Fibroblast of skin of abdomen (primary cell): ENCODE data around the gene RPUSD1. TPM values are rescaled to one million over a fixed set of nuclear protein-coding genes. Genes with fewer than 3 reads are reported as not detected.
"Not testable (repeated sequence)": the region's sequence is repeated elsewhere in the genome, so short reads cannot be mapped to it uniquely, and the experiment has no call there.

Source experiments
- DNase-seq: peaks from one replicate; pipeline ENCODE4 v3.0.0-alpha.2; 2013
- polyA plus RNA-seq, 2 experiments: library from polyadenylated mRNA; unstranded; fragments of 120-200 nt; gene quantifications; one replicate each; pipeline ENCODE4 v1.2.1, GENCODE V29; 2013; ENCODE audit not compliant: insufficient read length in 2 of 2

The RPUSD1 gene, protein sequence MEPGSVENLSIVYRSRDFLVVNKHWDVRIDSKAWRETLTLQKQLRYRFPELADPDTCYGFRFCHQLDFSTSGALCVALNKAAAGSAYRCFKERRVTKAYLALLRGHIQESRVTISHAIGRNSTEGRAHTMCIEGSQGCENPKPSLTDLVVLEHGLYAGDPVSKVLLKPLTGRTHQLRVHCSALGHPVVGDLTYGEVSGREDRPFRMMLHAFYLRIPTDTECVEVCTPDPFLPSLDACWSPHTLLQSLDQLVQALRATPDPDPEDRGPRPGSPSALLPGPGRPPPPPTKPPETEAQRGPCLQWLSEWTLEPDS
- 16.8 TPM for polyA plus RNA-seq (2013, experiment 1 of 2; ENCODE audit: insufficient read length)
- 17.5 TPM for polyA plus RNA-seq (2013, experiment 2 of 2; ENCODE audit: insufficient read length)

- DNase-seq = no peak
Observed at GRCh38 chr16:787978-788398, at the start of gene RPUSD1. Gene RPUSD1 (minus strand): TSS chr16:788381. CDS start chr16:787737, 644 bp downstream.

DNA sequence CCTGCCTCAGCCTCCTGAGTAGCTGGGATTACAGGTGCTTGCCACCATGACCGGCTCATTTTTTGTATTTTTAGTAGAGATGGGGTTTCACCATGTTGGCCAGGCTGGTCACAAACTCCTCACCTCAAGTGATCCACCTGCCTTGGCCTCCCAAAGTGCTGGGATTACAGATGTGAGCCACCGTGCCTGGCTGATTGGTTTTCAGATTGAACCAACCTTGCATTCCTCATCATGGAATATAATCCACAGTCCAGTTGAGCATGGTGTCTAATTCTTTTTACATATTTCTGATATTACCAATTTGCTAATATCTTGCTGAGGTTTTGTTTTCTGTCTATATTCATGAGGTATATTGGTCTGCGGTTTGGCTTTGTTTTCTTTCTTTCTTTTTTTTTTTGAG is 48.6 kb upstream of the RPUSD1 start:
- DNase-seq = not testable (repeated sequence)

GRCh38 chr16:836221-836620 is 48.0 kb upstream of the RPUSD1 start:
- no peak for DNase-seq

- no peak for DNase-seq
Observed at GRCh38 chr16:835373-835772, 47.2 kb upstream of the RPUSD1 start.

DNA sequence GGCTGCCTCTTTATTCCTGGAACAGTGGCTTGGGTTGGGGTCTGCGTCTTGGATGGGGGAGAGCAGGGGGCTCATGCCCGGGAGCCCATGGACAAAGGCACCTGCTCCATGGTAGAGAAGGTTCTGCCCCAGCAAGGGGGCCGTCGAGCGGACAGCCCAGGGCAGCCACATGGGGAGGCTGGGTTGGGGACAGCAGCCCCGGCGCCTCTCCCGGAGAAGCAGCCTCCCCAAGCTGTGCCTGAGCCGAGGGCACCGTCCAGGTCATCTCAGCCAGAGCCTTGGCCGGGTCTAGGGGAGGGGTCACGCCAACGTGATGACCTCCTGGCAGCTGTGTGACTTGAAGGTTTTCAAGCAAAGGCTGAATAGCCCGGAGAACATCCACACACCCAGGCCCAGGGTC is 45.2 kb upstream of the RPUSD1 start:
- DNase-seq = no peak

- DNase-seq = no peak
Observed at GRCh38 chr16:832652-833336, 44.6 kb upstream of the RPUSD1 start.

DNA sequence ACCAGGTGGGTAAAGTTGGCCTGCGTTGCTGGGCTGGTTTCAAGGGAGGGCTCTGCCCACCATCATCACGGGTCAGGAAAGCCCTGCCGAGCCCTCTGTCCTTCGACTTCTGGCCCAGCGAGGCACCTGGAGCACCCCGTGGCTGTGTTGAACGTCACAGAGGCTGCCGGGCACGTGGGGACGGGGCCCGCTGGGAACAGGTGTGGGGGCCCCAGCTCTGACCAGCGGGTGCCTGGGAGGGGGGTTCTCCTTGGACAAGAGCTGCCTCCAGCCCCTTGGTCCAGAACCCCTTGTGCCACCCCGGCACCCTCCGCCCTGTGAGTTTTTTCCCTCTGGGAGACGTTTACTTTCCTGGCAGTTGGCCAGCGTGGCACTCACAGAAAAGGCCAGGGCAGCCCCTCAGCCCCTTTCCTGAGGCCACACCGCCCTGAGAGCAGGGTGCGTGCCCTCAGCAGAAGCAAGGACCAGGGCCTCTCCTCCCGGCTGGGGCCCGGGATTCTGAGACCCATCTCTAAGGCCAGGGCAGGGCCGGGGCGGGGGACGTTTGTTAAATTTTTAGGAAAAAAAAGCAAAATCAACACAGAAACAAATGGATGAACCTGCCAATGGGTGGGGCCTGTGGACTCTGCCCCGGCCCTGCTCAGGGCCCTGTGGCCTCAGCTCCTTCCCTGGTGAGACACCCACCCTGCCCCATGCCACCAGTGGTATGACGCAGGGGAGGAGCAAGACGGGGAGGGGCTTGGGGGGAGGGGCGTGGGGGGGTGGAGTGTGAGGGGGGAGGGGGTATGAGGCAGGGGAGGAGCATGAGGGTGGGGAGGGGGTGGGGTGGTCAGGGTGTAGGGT is 43.6 kb upstream of the RPUSD1 start:
- DNase-seq = no peak

GRCh38 chr16:830871-831570 is 42.8 kb upstream of the RPUSD1 start:
- no peak for DNase-seq

GRCh38 chr16:830107-830870 is 42.1 kb upstream of the RPUSD1 start:
- DNase-seq = no peak

DNA sequence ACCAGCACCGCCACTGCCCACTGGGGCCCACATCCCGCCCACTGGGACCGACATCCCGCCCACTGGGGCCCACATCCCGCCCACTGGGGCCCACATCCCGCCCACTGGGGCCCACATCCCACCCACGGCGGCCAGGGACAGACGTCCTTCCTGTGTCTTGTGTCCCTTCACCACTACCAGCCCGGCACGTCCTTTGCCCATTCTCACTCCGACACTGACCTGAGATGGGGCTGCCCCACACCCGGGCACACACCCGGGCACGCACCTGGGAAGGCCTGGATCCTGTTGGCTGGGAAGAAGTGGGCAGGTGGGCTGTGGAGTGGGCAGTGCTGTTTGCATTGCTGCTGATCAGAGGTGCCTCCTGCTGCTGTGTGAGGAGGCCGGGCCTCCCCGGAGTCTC is 40.7 kb upstream of the RPUSD1 start:
- no peak for DNase-seq

DNA sequence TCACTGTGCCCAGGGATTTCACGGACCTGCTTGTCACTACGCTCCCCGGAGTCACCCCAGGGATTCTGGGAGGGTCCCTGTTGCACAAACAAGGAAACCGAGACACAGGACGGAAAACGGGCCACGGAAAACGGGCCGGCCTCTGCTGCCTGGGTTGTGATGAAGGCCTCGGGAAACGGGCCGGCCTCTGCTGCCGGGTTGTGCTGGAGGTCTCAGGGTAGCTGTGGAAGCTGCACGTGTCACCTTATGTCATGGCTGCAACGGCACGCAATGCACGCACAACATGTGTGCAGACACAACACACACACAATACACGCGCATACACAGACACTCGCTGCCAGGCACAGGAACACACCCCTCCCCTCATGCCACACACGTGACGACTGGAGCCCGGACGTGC is 39.3 kb upstream of the RPUSD1 start:
- no peak for DNase-seq

DNA sequence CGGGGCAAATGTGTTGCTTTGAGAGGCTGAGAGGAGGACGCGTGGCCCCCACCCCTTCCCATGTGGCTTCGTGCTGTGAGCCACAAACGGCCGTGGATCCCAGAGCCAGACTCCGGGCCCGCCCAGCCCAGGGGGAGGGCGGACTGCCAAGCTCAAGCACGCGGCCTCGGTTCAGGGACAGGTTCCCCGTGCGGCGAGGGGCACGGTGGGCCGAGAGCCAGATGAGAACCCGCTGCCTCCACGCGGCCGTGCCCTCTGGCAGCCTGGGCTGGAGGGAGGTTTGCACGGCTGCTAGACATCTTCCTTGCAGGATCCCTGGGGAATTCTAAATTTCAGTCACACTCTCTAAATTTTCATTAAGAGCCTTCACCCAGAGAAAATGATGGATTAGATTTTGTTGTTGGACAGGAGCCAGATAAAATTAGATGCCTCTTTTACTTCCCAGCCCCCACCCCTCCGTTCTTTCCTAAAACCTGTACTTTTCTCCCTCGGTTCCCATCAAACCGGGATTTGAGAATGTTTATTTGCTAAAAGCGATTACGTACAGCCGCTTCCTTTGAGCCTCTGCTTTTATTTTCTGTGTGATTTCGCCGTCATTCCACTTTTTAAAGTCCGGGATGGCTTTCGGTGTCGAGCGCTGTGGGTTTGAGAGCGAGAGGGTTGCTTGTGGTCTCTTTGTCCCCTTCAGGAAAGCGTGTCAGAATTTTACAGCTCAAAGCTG is 37.3 kb upstream of the RPUSD1 start:
- no peak for DNase-seq

DNA sequence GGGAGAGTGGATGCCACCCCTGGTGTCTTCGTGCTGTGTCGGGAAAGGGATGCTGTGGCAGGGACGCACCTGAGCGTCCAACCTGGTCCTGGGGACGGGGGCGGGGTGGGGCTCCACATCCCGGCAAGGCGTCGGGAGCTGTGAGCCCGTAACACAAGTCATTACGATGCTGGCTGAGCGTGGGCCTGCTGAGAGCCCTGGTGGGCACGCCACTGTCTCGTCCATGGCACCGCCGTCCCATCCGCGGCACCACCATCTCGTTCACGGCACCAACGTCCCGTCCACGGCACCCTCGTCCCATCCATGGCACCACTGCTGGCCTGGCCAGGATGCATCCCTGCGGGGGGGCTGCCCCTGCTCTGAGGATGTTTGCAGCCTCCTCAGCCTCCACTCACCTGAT is 36.4 kb upstream of the RPUSD1 start:
- no peak for DNase-seq

DNA sequence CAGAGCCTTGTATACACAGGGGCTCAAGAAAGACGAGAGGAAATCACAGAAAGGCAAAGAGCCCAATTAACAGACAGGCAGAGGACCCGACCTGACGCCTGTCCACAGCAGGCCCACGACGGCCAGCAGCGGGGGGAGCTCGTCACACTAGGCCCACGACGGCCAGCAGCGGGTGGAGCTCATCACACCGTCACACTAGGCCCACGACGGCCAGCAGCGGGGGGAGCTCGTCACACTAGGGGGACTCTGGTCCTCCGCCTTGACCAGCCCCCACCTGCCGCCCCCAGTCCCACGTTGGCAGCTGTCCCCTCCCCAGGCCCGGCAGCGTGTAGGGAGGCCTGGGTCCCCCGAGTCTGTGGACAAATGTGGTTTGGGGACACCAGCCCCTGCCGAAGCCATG is 36.0 kb upstream of the RPUSD1 start:
- DNase-seq = no peak

DNA sequence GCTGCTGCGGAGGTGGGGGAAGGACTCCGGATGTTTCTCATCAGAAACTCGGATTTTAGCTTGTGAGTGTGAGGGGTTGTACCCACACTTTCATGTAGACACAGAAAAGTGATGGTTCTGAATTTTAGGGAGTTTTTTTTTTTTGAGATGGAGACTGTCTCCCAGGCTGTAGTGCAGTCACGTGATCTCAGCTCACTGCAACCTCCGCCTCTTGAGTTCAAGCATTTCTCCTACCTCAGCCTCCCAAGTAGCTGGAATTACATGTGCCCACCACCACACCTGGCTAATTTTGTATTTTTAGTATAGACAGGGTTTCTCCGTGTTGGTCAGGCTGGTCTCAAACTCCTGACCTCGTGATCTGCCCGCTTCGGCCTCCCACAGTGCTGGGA is 34.7 kb upstream of the RPUSD1 start:
- no peak for DNase-seq

GRCh38 chr16:822174-822908 is 34.2 kb upstream of the RPUSD1 start:
- no peak for DNase-seq

GRCh38 chr16:821751-822150 is 33.6 kb upstream of the RPUSD1 start:
- no peak for DNase-seq

GRCh38 chr16:820748-821147 is 32.6 kb upstream of the RPUSD1 start:
- no peak for DNase-seq

DNA sequence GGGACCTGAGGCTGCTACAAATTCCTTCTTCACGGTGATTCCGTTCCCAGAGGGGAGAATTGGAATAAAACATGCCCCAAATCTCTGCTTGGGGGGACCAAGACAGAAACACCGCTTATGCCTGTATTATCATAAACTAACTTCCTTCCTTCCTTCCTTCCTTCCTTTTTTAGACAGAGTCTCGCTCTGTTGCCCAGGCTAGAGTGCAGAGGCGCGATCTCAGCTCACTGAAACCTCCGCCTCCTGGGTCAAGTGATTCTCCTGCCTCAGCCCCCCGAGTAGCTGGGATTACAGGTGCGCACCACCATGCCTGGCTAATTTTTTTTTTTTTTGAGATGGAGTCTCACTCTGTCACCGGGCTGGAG is 31.8 kb upstream of the RPUSD1 start:
- not testable (repeated sequence) for DNase-seq

DNA sequence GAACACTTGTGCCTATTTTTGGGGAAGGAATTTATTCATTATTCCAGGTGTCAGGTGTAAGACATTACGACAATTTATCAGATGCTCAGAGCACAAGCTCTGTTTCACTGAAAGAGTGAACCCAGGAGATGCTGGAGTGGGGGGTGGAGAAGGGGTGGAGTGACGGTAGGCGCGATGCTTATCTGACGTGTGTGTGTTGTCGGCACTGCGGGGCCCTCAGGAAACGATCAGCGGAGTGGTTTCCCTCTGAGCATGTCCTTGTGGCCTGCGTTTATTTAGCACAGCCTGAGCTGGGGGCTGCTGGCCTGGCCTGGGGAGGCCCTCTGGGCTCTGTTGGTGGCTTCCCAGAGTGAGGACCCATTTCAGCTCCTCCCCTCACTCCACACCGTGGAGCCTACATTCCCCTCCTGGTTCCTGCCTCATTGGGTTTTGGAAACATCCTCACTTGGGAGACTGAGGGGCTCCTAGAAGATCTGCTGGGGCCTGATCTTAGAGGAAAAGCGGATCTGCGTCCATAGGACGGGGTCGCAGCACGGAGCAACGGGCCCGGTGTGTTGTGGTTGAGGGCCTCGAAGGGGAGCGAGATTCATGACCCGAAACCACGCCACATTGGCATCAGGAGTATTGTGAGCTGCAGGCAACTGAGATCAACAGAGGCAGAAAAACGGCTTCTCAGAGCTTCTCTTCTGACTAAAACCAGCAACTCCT is 31.3 kb upstream of the RPUSD1 start:
- no peak for DNase-seq
